ENCODE results near the gene CD248. TPM values are rescaled to one million over a fixed set of nuclear protein-coding genes. Genes with fewer than 3 reads are reported as not detected.

Gene CD248
- total RNA-seq, 2 experiments from 2014 or later: 3.3 to 3.4 TPM

DNA sequence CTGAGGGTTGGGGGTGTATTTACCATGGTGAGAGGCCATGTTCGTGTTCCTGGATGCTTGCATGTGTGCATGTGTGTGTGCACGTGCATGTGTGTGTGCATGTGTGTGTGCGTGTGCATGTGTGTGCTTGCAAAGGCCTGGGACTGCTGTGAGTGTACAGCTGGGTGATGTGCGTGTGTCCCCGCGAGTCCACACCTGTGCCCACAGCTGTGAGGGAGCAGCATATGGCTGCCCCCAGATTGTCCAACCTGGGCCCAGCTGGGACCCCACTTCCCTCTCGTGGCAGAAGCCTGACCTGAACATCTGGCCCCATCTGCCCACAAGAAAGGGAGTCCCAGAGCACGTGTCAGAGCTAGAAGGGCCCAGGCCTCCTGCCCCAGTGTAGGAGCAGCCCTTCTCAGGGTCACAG lies 8.4 kb upstream of the CD248 start:
- Mint-ChIP-seq H3K36me3 (ENCODE audit: low read depth) (no peaks in the 10 kb centered on the region), H3K27ac (peak overlapping the region; percentile 76), H3K27me3 (no peaks in the 10 kb centered on the region), H3K4me1 (ENCODE audit: low read depth) (peaks cover 54% of the 10 kb centered on the region), H3K4me3 (no peak overlapping the region), H3K9me3 (no peaks in the 10 kb centered on the region)
- H3K4me1 ChIP-seq (ENCODE audit: insufficient read depth, low read length): peaks cover 46% of the 10 kb centered on the region
- no peak overlapping the region for H3K4me3 ChIP-seq (ENCODE audit: low read length)
- POLR2A ChIA-PET: interaction anchor here (3.0 kb wide), 1 partner anchor 13 kb away, joined by 39 read pairs; no protein-coding TSS in a partner anchor
- no peaks in the 10 kb centered on the region for H3K9me3 ChIP-seq (ENCODE audit: control insufficient read depth in 1 of 2, insufficient read depth in 1 of 2, low read length in 2 of 2)
- intact Hi-C loops (cut with DNase I, micrococcal nuclease): loop anchor here in 1 of 2 experiments (5.0 kb wide), 1 partner anchor 62 kb away; no protein-coding TSS in a partner anchor
- DNase-seq (no peak), ATAC-seq (ENCODE audit: poor library complexity) (no peak)
- CTCF ChIA-PET: interaction anchor here (0.8 kb wide), 1 partner anchor 13 kb away, joined by 3 read pairs; no protein-coding TSS in a partner anchor
- H3K36me3 ChIP-seq (ENCODE audit: insufficient read depth, low read length): no peaks in the 10 kb centered on the region
- H3K27me3 ChIP-seq (ENCODE audit: control insufficient read depth in 1 of 2, insufficient read depth in 2 of 2, low read length in 2 of 2): no peaks in the 10 kb centered on the region
- H3K27ac ChIP-seq (ENCODE audit: low read depth in 1 of 2, low read length in 2 of 2): no peak overlapping the region
- no peak for TF ChIP-seq CTCF (IDR thresholded peaks at IDR 0.05)

- no peaks in the 10 kb centered on the region for H3K27me3 Mint-ChIP-seq
- H3K36me3 Mint-ChIP-seq (ENCODE audit: low read depth): no peaks in the 10 kb centered on the region
- H3K9me3 ChIP-seq (ENCODE audit: control insufficient read depth in 1 of 2, insufficient read depth in 1 of 2, low read length in 2 of 2): no peaks in the 10 kb centered on the region
- no peaks in the 10 kb centered on the region for H3K36me3 ChIP-seq (ENCODE audit: insufficient read depth, low read length)
- H3K4me1 ChIP-seq (ENCODE audit: insufficient read depth, low read length): peaks cover 46% of the 10 kb centered on the region
- ChIA-PET CTCF (no interaction called here), POLR2A (interaction anchor here (0.7 to 3.0 kb wide), 2 partner anchors 12 to 13 kb away, joined by 3 to 39 read pairs; no protein-coding TSS in a partner anchor)
- H3K4me3 ChIP-seq (ENCODE audit: low read length): no peak overlapping the region
- no peak for ATAC-seq (ENCODE audit: poor library complexity)
- no peak for DNase-seq
- H3K27ac ChIP-seq (ENCODE audit: low read depth in 1 of 2, low read length in 2 of 2): no peak overlapping the region
- no peak for TF ChIP-seq CTCF (IDR thresholded peaks at IDR 0.05)
- no peaks in the 10 kb centered on the region for H3K27me3 ChIP-seq (ENCODE audit: control insufficient read depth in 1 of 2, insufficient read depth in 2 of 2, low read length in 2 of 2)
- intact Hi-C loops (cut with DNase I, micrococcal nuclease): loop anchor here in 1 of 2 experiments (5.0 kb wide), 1 partner anchor 63 kb away; no protein-coding TSS in a partner anchor
- no peaks in the 10 kb centered on the region for H3K9me3 Mint-ChIP-seq
- H3K4me1 Mint-ChIP-seq (ENCODE audit: low read depth): peaks cover 60% of the 10 kb centered on the region
- H3K27ac Mint-ChIP-seq: no peak overlapping the region
- H3K4me3 Mint-ChIP-seq: no peak overlapping the region
Measured at GRCh38 chr11:66324664-66325063, 7.8 kb upstream of the CD248 start.

- H3K27me3 ChIP-seq (ENCODE audit: control insufficient read depth in 1 of 2, insufficient read depth in 2 of 2, low read length in 2 of 2): no peaks in the 10 kb centered on the region
- ATAC-seq (ENCODE audit: poor library complexity) (no peak), DNase-seq (no peak)
- ChIA-PET POLR2A (interaction anchor here (0.7 kb wide), 1 partner anchor 11 kb away, joined by 3 read pairs; no protein-coding TSS in a partner anchor), CTCF (no interaction called here)
- no peak overlapping the region for H3K4me3 ChIP-seq (ENCODE audit: low read length)
- no peaks in the 10 kb centered on the region for H3K36me3 ChIP-seq (ENCODE audit: insufficient read depth, low read length)
- no peak overlapping the region for H3K27ac ChIP-seq (ENCODE audit: low read depth in 1 of 2, low read length in 2 of 2)
- no peaks in the 10 kb centered on the region for H3K9me3 Mint-ChIP-seq
- no peak for TF ChIP-seq CTCF (IDR thresholded peaks at IDR 0.05)
- peaks cover 70% of the 10 kb centered on the region for H3K4me1 Mint-ChIP-seq (ENCODE audit: low read depth)
- peaks cover 49% of the 10 kb centered on the region for H3K4me1 ChIP-seq (ENCODE audit: insufficient read depth, low read length)
- no peaks in the 10 kb centered on the region for H3K9me3 ChIP-seq (ENCODE audit: control insufficient read depth in 1 of 2, insufficient read depth in 1 of 2, low read length in 2 of 2)
- H3K4me3 Mint-ChIP-seq: no peak overlapping the region
- H3K27me3 Mint-ChIP-seq: no peaks in the 10 kb centered on the region
- H3K36me3 Mint-ChIP-seq (ENCODE audit: low read depth): no peaks in the 10 kb centered on the region
- H3K27ac Mint-ChIP-seq: no peak overlapping the region
- intact Hi-C loops (cut with DNase I, micrococcal nuclease): no loop called here
Measured at GRCh38 chr11:66323684-66324083, 6.8 kb upstream of the CD248 start.

Measured in CD4-positive, alpha-beta T cell (primary cell).